Measurements from ENCODE around the gene EPB41L3.
"Not testable (repeated sequence)": the region's sequence is repeated elsewhere in the genome, so short reads cannot be mapped to it uniquely, and the experiment has no call there.

EPB41L3 gene

DNA sequence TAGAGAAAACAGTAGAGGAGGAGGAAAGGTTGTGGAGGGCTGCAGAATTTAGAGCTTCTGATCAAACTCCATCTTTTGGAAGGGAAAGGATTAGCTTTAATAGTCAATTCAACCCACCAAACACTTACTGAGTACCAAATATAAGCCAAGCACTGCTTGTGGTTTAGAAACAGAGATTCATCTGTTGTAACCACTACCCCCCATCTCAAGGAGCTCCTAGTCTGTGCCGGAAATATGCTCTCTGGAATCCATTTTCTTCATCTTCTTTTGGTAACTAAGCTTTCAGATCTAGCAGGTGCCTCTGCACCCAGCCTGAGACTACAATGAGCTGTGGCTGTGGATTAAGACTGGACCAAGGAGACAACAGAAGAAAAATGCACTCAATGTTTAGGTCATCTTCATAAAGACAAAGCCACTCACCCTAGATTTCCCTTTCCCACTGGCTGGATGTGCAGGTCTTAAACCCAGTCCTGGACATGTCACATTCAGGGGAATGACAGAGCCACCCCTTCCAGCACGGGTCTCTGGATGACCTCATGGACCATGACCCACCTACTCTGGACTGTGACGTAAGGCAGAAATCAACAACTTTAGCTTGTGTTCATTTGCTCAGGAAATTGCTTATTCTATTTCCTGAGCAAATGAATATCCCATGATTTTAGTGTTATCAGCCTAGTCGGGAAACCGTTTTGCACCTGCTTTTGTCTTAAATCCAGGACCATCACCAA lies 52.9 kb downstream of the EPB41L3 start:
- no peak for DNase-seq

DNA sequence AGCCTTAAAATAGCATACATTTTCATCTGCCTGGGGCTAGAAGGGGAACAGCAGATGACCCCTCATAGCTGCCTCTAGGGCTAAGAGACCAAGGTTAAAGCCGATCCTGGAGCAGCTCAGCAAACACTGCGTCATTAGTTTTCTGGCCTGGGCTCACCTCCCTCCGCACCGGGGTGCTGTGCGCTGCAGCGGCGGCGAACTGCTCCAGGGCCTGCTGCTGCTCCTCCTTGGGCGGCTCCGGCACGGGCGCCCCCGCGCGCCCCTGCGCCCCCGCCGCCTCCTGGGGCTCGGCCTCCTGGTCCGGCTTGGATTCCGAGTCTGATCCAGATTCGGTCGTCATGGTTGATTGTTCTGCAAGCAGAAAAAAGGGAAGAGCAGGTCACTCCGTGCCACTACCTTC lies 55.0 kb downstream of the EPB41L3 start:
- DNase-seq, result no peak

DNA sequence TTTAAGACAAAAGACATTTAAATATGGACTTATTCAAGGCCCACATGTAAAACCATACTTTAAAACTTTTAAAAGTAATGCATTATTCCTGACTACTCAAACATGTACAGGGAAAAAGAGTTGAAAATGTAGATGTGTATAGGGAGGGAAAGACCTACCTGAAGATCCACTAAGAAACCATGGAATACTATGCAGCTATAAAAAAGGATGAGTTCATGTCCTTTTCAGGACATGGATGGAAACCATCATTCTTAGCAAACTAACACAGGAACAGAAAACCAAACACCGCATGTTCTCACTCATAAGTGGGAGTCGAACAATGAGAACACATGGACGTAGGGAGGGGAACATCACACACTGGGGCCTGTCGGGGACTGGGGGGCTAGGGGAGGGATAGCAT lies 55.8 kb downstream of the EPB41L3 start:
- DNase-seq, result not testable (repeated sequence)

DNA sequence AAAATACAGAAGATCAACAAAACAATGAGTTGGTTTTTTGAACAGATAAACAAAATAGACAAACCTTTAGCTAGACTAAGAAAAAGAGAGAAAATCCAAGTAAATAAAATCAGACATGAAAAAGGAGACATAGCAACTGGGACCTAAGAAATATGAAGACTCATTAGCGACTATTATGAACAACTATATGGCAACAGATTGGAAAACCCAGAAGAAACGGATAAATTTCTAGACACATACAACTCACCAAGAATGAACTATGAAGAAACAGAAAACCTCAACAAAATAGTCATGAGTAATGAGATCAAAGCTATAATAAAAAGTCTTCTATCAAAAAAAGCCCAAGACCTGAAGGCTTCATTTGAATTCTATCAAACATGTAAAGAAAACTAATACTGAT lies 59.3 kb downstream of the EPB41L3 start:
- DNase-seq, result no peak

DNA sequence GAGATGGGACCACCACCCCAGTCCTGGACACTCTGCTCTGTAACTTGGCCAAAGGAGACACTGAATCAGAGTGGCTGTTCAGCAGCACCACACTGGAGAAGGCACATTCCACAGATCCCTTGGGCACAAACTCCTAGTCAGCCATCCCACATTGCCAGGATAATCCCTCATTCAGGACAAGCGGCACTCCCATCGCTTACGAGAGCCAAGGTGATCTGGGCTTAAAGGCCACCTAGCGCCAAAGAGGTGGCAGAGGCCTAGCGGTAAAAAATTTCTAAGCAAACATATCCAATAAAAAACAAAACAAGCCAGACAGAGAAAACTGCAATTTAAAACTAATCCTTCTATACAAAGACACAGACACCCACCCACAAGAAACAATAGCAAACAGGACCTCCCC lies 62.2 kb downstream of the EPB41L3 start:
- no peak for DNase-seq

DNA sequence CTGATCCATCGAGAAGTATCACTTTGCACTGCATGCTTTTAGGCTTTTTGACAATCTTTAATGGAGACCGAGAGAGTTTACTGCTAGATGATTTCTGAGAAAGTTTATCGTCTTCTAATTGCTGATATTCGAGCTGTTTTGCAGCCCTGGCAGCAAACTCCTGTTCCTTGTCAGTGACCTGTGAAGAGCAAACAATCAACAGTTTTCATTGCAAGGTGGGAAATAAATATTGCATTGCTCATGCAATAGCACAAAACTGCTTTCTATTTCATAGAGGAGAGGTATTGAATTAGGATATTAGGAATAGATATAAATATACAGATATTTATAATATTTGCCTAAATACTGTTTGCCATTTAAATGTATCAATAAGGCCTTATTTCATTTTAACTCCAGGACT lies 65.5 kb downstream of the EPB41L3 start:
- no peak for DNase-seq

DNA sequence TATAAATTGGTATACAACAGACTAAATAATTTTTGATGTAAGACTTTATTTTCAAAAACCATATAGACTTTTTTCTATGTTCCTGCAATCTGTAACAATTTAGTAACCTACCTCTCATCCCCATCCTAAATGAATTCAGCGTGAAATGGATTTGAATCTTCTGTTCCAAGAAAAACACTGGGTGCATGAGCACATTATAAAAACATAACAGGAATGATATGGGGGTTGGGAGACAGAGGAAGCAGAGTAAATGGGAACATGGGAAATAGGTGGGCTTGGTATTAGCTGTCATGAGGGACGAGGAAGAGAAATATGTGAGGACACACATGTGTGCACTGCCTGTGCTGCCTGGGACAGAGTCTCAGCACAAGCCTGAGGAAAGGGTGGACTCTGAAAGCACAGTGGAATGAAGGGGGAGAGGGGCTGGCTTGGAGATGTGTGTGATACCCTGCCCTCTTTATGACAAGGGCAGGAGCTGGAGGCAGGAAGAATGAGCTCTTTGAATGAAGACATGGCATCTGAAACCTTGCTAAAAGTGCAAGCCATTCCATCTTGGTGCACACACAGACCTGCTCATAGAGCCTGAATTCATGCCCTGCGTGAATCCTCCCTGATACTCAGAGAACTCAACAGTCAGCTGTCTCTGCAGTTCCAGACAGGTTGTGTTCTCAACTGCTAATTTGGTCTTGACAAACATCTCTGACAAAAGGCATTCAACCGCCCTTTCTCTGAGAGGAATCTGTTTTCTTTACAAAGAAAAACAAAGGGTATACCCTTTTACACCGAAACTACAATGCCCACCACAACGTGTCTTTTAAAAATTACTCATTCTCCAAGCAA lies 66.6 kb downstream of the EPB41L3 start:
- DNase-seq, result no peak

DNA sequence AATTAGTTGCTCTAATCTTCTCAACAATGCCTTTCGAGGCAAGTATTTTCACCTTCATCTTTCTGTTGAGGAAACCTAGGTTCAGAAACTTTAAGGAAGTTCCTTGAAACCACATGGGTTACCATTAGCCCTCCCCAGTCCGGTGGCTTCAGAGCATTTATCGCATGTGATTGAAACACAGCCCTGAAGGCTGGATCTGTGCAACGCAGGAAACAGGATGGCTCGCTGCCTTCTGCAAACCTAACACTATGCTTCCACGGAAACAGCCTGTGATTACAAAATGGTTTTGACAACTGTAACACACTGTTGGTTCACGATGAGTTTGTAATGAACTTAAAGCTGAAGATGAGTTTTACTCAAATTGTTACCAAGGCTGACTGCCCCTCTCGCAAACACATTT lies 68.5 kb downstream of the EPB41L3 start:
- peak; percentile 90 to 91 for DNase-seq

DNA sequence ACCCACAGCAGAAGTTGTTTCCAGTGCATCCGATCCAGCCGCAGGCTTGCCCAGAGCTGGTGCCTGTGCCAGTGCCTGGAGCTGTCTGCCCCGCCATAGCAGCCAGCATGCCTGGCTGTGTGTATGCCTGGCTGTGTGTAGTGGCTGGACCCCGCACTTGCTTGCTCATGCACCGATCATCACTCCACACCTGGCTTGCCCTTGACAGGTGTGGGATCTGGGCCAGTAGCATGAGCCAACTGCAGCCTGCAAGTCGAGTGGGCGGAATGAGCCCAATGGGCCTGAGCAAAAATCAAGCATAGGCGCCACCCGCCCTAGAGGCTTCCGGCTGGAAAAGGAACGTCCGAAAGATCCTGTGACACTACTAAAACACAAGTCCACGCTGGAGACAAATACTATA lies 74.5 kb downstream of the EPB41L3 start:
- DNase-seq, result no peak

DNA sequence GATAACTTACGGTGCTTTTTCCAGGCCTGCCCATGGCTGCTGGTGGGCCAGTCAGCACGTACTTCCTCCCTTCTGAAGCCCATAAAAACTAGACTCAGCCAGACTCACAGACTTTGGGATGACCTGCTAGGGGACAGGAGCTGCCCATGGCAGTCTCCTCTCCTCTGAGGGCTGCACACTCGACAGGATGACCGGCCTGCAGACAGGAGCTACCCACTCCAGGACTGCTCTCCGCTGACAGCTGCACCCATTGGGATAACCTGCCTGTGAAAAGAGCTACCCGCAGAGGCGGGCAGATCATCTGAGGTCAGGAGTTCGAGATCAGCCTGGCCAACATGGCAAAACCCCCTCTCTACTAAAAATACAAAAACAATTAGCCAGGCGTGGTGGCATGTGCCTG lies 75.4 kb downstream of the EPB41L3 start:
- DNase-seq, result no peak

DNA sequence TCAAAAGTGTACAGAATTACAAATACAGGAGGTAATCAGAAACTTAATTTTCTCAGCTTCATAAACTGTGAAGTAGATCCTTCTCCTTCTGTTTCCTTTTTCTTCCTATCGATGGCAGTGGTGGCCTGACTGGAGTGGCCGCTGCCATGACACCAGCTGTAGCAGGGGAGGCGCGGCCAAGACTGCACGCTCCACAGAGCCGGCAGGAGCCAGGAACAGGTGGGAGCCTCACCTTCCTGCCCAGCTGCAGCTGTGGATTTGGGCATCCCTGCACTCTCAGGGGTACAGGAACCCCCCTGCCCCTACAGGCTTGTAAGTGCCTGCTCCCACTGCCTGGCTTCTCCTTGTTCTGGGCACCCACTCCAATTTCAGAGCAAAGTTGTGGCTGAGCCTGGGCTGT lies 76.1 kb downstream of the EPB41L3 start:
- DNase-seq, result no peak

DNA sequence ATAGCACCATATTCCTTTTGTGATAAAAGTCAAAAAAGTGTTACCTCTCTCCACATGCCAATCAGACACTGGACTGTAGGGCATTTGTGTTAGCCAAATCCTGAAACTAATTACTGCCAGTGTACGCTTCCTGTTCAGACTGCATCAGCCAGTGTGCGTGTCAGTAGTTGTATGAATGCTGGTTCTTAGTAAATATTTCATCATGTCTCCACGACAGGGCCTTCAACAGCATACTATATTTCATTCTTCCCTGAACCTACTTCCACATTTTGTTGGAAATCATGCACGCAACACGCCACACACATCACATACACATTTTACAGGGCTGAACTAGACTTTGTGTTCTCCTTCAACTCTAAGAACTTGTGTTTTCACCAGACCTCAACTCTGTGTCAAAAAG lies 77.5 kb downstream of the EPB41L3 start:
- DNase-seq, result peak; percentile 88 to 91

DNA sequence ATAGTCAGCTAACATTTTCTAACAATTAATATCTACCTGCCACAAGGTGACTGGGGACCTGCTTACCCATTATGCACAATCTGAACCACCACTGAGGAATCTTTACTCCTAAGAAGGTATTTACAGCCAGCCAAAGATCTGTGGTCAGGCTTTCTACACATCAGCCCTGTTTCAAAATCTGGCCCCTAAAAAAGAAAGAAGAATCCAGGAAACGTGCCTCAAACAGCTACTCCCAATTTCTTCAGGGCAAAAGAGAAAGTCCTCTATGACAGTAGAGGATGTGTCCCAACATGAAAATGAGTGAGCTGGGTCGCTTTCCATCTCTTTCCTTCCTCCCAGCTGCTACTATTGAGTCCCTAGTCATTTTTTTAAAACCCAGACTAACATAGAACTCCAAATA lies 79.5 kb downstream of the EPB41L3 start:
- peak; percentile 37 to 55 for DNase-seq

DNA sequence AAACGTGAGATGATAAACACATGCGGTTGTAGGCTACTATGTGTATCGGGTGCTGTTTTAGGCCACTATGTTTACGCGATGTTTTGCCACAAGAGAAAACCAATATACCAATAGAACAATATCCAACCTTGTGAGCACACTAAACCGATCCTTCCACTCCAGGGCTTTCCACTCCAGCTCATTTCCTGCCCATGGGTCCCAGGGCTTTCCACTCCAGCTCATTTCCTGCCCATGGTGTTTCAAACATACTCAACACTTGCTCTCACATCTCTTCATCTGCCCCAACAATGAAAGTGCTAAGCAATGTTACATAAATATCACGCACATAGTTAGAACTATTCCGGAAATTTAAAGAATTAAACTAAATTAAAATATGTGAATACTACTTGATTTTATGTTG lies 80.0 kb downstream of the EPB41L3 start:
- no peak for DNase-seq

DNA sequence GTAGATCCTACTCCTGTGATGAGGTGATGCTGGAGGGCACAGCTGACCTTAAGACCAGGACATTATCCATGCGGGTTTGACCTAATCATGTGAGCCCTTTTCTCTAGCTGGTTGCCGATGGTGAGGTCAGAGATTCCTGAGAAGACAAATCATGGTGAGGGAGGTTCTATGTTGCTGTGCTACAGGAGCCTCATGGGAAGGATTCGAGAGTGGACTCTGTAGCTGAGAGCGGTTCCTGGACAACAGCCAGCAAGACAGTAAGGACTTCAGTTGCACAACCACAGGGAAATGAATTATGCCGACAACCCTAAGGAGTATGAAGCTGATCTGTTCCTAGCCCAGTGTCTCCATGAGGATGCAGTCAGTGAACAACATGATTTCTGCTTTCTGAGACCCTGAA lies 80.4 kb downstream of the EPB41L3 start:
- peak; percentile 72 to 78 for DNase-seq

DNA sequence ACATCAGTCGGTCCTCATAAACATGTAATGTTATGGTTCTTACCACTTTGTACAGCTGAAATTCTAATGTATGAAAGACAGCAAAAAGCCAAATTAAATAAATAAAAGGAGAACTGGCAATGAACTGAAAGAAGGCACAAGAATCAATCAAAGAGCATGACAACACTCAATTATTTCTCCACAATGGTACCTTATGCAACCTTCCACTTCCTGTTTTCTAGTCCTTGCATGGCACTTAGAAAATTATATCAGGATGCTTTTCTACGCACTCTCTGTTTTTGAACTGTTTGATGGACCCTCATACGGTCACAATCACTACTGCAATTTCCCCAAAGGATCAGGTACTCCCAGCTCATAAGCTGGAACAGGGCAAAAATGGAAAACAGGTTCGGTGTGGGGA lies 81.6 kb downstream of the EPB41L3 start:
- peak; percentile 83 to 97 for DNase-seq

DNA sequence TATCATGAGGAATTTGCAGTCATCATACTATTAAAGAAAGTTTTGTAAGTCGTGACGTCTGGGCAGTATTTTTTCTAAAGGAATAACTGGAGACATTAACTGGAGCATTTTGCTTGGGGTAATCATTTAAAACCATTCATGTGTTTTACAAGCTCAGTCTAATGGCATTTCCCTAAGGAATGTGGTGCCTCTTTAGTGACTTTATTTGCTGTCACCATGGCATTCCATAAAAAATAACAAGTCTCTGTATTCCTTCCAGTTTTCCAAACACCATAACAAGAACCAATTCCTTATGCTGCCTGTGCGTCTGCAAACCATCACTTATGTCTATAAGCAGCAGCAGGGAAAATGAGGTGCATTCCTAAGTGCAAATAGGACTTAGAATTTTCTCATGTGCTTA lies 82.8 kb downstream of the EPB41L3 start:
- no peak for DNase-seq

DNA sequence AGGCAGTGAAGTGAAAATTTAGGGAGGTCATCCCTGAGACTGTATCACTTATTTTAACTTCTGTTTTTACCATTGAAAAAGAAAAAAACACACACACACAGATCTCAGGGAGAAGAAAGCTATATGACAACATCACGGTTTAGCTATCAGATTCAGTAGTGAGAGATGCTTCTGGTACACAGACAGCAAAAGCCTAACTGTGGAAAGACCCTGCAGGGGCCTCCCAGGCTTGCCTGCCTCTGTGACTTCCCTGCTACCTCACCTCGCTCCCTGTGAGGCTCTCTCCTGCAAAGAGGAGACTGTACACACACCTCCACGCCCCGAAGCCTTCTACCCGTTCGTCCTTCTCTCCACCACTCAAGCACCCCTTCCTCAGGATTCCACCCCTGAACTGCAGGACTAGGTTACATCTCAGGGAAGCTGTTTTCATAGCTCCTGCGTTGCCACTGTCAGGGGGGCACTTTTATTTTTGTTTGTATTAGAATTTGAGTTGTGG lies 86.3 kb downstream of the EPB41L3 start:
- no peak for DNase-seq

DNA sequence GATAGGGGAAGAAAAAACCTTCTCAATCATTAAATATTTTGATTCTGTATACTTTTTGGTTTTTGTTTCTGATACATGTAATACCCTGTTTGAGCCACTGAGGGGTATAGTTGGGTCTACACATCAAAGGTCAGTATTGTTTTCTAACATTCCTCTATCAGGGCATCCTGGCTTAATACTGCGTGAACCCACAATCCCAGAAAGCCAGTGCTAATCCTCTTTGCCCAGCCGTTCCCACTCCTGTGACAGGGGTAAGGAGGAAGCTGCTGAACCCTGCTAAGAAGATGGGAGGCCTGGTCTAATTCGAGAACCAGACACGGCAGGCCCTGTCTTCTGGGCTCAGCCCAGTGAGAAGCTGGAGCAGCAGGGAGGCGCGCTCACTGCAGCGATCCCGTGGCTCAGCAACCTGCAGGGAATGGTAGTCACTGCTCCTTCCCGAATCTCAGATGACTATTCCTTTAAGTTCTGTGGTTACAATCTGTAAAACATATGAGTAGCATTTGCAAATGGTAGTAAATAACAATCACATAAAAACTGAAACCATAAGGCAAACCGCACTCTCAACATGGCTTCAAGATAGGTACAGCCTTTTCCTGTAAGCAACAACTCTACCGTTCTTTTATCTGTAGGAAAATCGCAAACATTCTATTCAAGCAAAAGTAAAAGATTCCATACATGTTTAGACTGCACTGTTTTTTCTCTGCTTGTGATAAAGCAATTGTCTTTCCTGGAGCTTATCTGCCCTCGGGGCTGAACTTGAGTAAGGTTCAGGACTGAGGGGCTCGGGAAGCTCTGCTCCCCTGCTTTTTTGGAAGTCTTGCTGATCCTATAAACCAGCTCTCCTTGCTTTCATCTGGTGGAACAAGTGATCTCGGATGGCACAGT lies 87.0 kb downstream of the EPB41L3 start:
- peak; percentile 31 to 33 for DNase-seq

DNA sequence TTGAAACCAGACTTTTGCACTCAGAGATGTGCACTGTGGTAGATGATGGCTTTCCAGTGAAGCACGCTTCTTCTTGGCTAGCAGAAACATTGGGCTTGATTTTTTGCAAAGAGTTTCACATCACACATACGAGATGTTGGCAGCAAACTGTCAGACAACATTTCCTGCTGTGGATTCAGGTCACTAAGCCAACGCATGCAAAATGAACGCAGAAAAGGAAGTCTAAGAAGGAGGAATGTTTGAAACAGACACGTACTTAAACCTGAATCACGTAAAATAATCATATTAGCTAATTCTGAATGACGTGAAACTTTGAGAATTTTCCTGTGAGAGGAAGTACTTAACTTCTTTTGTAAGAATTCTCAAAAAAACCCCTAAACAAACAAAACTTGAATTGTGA lies 88.1 kb downstream of the EPB41L3 start:
- DNase-seq, result peak; percentile 17 to 62

DNA sequence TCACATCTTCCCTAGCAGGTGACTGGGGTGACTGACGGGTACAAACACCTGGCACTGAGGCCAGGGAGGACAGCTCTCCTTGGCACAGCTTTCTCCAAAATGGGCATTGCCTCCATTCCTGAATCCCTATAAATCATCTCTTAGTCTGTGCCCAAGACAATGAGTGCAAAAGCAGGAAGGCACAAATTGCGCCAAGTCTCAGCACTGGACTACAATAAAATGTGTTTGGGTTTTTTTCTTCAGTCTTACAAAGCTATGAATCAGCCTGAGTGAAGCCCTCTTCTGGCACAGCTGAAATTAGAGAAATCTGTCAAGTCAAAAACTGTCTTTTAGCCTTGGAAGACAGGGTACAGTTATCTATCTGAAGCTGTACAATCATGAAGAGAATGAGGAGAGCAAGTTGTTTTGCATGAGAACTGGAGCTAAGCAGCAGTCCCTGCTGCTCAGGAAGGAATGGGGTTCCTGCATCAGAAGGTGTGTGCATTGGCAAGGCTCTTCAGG lies 90.8 kb downstream of the EPB41L3 start:
- DNase-seq, result no peak

DNA sequence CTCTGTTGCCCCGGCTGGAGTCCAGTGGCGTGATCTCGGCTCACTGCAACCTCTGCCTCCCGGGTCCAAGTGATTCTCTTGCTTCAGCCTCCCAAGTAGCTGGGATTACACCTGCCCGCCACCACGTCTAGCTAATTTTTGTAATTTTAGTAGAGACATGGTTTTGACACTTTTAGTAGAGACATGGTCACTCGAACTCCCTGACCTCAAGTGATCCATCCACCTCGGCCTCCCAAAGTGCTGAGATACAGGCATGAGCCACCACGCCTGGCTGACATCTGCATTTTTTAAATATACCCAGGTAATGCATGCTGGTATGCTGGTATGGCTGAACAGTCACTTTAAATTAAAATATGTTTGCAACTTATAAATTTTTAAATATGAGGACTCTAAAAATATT lies 91.9 kb downstream of the EPB41L3 start:
- no peak for DNase-seq

DNA sequence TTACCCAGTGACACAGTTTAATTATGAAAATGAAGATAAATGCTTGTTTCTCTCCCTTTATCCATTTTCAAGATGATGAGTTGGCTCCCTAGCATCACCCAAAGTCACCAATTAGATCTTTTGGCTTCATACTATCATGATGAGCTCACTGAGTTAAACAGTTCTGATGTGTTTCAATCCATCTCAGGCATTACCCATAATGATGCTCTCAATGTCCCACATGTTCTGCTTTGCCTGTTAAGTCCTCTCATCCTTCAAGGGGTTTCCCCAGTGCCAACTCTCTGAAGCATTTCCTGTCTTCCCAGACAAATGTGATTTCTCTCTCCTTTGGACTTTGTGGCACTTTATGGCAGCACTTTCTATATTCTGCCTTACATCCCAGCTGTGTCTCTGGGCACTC lies 92.6 kb downstream of the EPB41L3 start:
- no peak for DNase-seq
